ENCODE results near the gene SPATA32. TPM values are rescaled to one million over a fixed set of nuclear protein-coding genes. Genes with fewer than 3 reads are reported as not detected.

The SPATA32 gene
- total RNA-seq, 1 donor from 2014 or later = 0.24 TPM

GRCh38 chr17:45292696-45293412 is 31.0 kb upstream of the SPATA32 start:
- no peaks in the 10 kb centered on the region for H3K27me3 Mint-ChIP-seq
- H3K4me1 Mint-ChIP-seq (ENCODE audit: low read depth) = peaks cover 4% of the 10 kb centered on the region
- no peak for TF ChIP-seq CTCF (IDR thresholded peaks at IDR 0.05; ENCODE audit: unreplicated experiment)
- H3K9me3 Mint-ChIP-seq (ENCODE audit: low read depth) = no peaks in the 10 kb centered on the region
- H3K4me3 Mint-ChIP-seq (ENCODE audit: low read depth) = no peak overlapping the region
- DNase-seq (ENCODE audit: low spot score, unreplicated experiment) = no peak
- H3K27ac Mint-ChIP-seq = no peak overlapping the region
- H3K36me3 Mint-ChIP-seq (ENCODE audit: insufficient read depth) = peaks cover 2% of the 10 kb centered on the region

GRCh38 chr17:45291171-45291805 is 29.4 kb upstream of the SPATA32 start:
- TF ChIP-seq CTCF (IDR thresholded peaks at IDR 0.05; ENCODE audit: unreplicated experiment) = no peak
- Mint-ChIP-seq H3K27me3 (no peaks in the 10 kb centered on the region), H3K27ac (no peak overlapping the region), H3K9me3 (ENCODE audit: low read depth) (no peaks in the 10 kb centered on the region), H3K4me3 (ENCODE audit: low read depth) (no peak overlapping the region), H3K4me1 (ENCODE audit: low read depth) (peaks cover 4% of the 10 kb centered on the region), H3K36me3 (ENCODE audit: insufficient read depth) (peaks cover 4% of the 10 kb centered on the region)
- no peak for DNase-seq (ENCODE audit: low spot score, unreplicated experiment)

DNA sequence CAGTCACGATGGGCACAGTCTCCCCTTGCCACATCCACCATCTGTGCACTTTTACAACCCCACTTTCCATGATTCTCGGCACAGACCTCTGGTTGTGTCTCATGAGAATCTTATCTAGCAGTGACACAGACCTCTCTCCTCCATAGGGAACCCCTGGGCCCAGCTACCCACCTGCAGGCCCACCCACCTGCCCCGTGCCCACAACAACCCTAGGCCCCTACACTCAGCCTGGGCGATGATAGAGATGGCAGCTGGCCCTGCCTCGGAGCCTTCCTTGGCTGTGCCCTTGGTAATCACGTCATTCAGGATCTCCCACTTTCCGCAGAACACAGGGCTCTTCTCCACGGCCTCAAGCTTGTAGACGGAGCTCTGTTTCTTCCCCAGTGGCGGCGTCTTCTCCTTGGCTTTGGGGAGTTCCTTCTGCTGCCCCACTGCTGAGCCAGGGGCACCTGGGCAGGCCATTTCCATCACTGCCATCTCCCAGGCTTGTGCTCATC is 28.4 kb upstream of the SPATA32 start:
- Mint-ChIP-seq H3K4me1 (ENCODE audit: low read depth) (peaks cover 4% of the 10 kb centered on the region), H3K4me3 (ENCODE audit: low read depth) (no peak overlapping the region), H3K9me3 (ENCODE audit: low read depth) (no peaks in the 10 kb centered on the region), H3K36me3 (ENCODE audit: insufficient read depth) (peaks cover 7% of the 10 kb centered on the region), H3K27ac (no peak overlapping the region), H3K27me3 (no peaks in the 10 kb centered on the region)
- no peak for DNase-seq (ENCODE audit: low spot score, unreplicated experiment)
- no peak for TF ChIP-seq CTCF (IDR thresholded peaks at IDR 0.05; ENCODE audit: unreplicated experiment)

- Mint-ChIP-seq H3K27me3 (no peaks in the 10 kb centered on the region), H3K27ac (no peak overlapping the region), H3K36me3 (ENCODE audit: insufficient read depth) (peaks cover 10% of the 10 kb centered on the region), H3K9me3 (ENCODE audit: low read depth) (no peaks in the 10 kb centered on the region), H3K4me1 (ENCODE audit: low read depth) (peaks cover 4% of the 10 kb centered on the region), H3K4me3 (ENCODE audit: low read depth) (no peak overlapping the region)
- no peak for TF ChIP-seq CTCF (IDR thresholded peaks at IDR 0.05; ENCODE audit: unreplicated experiment)
- no peak for DNase-seq (ENCODE audit: low spot score, unreplicated experiment)
Observed at GRCh38 chr17:45289301-45290268, 27.7 kb upstream of the SPATA32 start.

- no peak for DNase-seq (ENCODE audit: low spot score, unreplicated experiment)
- Mint-ChIP-seq H3K4me3 (ENCODE audit: low read depth) (no peak overlapping the region), H3K36me3 (ENCODE audit: insufficient read depth) (peaks cover 10% of the 10 kb centered on the region), H3K27ac (no peak overlapping the region), H3K27me3 (no peaks in the 10 kb centered on the region), H3K4me1 (ENCODE audit: low read depth) (peaks cover 3% of the 10 kb centered on the region), H3K9me3 (ENCODE audit: low read depth) (no peaks in the 10 kb centered on the region)
- no peak for TF ChIP-seq CTCF (IDR thresholded peaks at IDR 0.05; ENCODE audit: unreplicated experiment)
Observed at GRCh38 chr17:45288825-45289224, 26.9 kb upstream of the SPATA32 start.

All from progenitor cell of endocrine pancreas (in vitro differentiated cells).